Ovary (tissue), 3 donors: ENCODE results near the gene ADAMTS3.

ENCODE experiments used
- EP300 ChIP-seq: sonication (generic); formaldehyde crosslinking; IDR thresholded peaks from one replicate; pipeline ENCODE4 v1.6.1; 2017; ENCODE audit warnings: antibody characterized with exemption
- POLR2A ChIP-seq: fragments of 450-650 bp; IDR thresholded peaks from one replicate; pipeline ENCODE4 v1.6.1; 2017; ENCODE audit warnings: antibody characterized with exemption, mild to moderate bottlenecking, moderate library complexity
- TF ChIP-seq, protein P1 (sequence below), 3 donors: fragments of 450-650 bp in 2 of 3; fragments of 200-600 bp in 1 of 3; IDR thresholded peaks; one replicate each; pipeline versions ENCODE4 v1.5.1 to v1.8.0; 2016 to 2022; ENCODE audit warnings: antibody characterized with exemption in 3 of 3, mild to moderate bottlenecking in 1 of 3
- donor health status: DM: no; HTN: no; CAD: no.

DNA sequence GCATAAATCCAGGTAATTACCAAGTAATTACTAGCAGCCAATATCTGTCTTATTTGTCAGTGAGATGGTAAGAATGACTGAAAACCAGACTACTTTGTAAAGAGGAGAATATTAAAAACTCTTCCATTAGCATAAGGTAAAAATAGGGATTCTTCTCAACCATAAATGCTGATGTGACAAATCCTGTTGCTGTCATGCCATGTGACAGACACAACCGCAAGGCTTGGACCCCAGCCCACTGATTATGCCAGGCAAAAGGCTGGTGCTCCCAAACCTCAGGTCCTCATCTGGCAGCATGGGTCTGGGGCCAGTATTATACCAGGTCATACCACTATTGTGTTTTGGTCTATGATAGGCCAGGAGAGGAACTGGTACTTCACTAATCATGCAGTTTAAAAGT is 181.1 kb downstream of the ADAMTS3 start:
- TF ChIP-seq, protein P1, sequence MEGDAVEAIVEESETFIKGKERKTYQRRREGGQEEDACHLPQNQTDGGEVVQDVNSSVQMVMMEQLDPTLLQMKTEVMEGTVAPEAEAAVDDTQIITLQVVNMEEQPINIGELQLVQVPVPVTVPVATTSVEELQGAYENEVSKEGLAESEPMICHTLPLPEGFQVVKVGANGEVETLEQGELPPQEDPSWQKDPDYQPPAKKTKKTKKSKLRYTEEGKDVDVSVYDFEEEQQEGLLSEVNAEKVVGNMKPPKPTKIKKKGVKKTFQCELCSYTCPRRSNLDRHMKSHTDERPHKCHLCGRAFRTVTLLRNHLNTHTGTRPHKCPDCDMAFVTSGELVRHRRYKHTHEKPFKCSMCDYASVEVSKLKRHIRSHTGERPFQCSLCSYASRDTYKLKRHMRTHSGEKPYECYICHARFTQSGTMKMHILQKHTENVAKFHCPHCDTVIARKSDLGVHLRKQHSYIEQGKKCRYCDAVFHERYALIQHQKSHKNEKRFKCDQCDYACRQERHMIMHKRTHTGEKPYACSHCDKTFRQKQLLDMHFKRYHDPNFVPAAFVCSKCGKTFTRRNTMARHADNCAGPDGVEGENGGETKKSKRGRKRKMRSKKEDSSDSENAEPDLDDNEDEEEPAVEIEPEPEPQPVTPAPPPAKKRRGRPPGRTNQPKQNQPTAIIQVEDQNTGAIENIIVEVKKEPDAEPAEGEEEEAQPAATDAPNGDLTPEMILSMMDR (IDR thresholded peaks at IDR 0.05) = no peak
- TF ChIP-seq POLR2A (no peak), EP300 (no peak)
